HK-2 (cell line): ENCODE data around the gene SNCG.
"Not testable (repeated sequence)": the region's sequence is repeated elsewhere in the genome, so short reads cannot be mapped to it uniquely, and the experiment has no call there.

Experiments
- DNase-seq: peaks from one replicate; pipeline ENCODE4 v3.0.0-alpha.2; 2018; ENCODE audit not compliant: unreplicated experiment

The SNCG gene

GRCh38 chr10:86974484-86974883 lies 16.1 kb downstream of the SNCG start:
- no peak for DNase-seq

- no peak for DNase-seq
These were observed 18.1 kb downstream of the SNCG start for GRCh38 chr10:86976362-86977056.

GRCh38 chr10:86978457-86978856 lies 20.1 kb downstream of the SNCG start:
- DNase-seq = not testable (repeated sequence)

GRCh38 chr10:86979296-86979818 lies 21.0 kb downstream of the SNCG start:
- no peak for DNase-seq

GRCh38 chr10:86979977-86980448 lies 21.6 kb downstream of the SNCG start:
- DNase-seq = no peak

- not testable (repeated sequence) for DNase-seq
These were observed 22.6 kb downstream of the SNCG start for GRCh38 chr10:86981020-86981419.

GRCh38 chr10:86981716-86982115 lies 23.3 kb downstream of the SNCG start:
- DNase-seq = no peak

- not testable (repeated sequence) for DNase-seq
These were observed 26.1 kb downstream of the SNCG start for GRCh38 chr10:86984498-86984897.

- no peak for DNase-seq
These were observed 30.1 kb downstream of the SNCG start for GRCh38 chr10:86988520-86988919.

- not testable (repeated sequence) for DNase-seq
These were observed 33.0 kb downstream of the SNCG start for GRCh38 chr10:86991362-86991761.

GRCh38 chr10:86992456-86992855 lies 34.1 kb downstream of the SNCG start:
- DNase-seq = no peak

GRCh38 chr10:86992929-86993328 lies 34.5 kb downstream of the SNCG start:
- no peak for DNase-seq

GRCh38 chr10:86999802-87000403 lies 41.5 kb downstream of the SNCG start:
- not testable (repeated sequence) for DNase-seq

- no peak for DNase-seq
These were observed 42.1 kb downstream of the SNCG start for GRCh38 chr10:87000491-87000890.

- DNase-seq = not testable (repeated sequence)
These were observed 48.7 kb downstream of the SNCG start for GRCh38 chr10:87007124-87007523.

GRCh38 chr10:87007674-87008073 lies 49.3 kb downstream of the SNCG start:
- DNase-seq = not testable (repeated sequence)

- DNase-seq = not testable (repeated sequence)
These were observed 49.9 kb downstream of the SNCG start for GRCh38 chr10:87008303-87008702.

- not testable (repeated sequence) for DNase-seq
These were observed 50.8 kb downstream of the SNCG start for GRCh38 chr10:87009134-87009696.
